SK-N-SH (cell line): Measurements from ENCODE around the gene LSM2. TPM values are rescaled to one million over a fixed set of nuclear protein-coding genes. Genes with fewer than 3 reads are reported as not detected.

Source experiments
- CTCF ChIA-PET: fragments of 300-600, 350-600 bp; formaldehyde crosslinking; extraction: SDS; loops from one replicate; lab custom pipeline; 2021; lab: Yijun Ruan, JAX
- POLR2A ChIA-PET: fragments of 350-600 bp; sonication (Branson Sonifier 250); formaldehyde crosslinking; extraction: SDS; loops from one replicate; lab custom pipeline; 2020; ENCODE audit warnings: antibody characterized with exemption, inconsistent platforms; lab: Yijun Ruan, JAX
- DNase-seq: peaks from one replicate; pipeline ENCODE4 v3.0.0; 2012
- H2AFZ ChIP-seq: fragments of 200-600 bp; sonication (generic); 2 replicates; pipeline ENCODE4 v1.8.1; 2016; ENCODE audit warnings: antibody characterized with exemption, mild to moderate bottlenecking, low read depth
- H3F3A ChIP-seq: fragments of 200-600 bp; sonication (generic); replicated peaks from 2 replicates; pipeline ENCODE3; 2016; ENCODE audit warnings: antibody characterized with exemption, mild to moderate bottlenecking; ENCODE audit not compliant: insufficient read depth
- H3K27ac ChIP-seq, 2 experiments: fragments of 200-500 bp in 1 of 2; fragments of 200-600 bp in 1 of 2; sonication (Bioruptor generic) in 1 of 2; sonication (generic), shearing (Covaris generic) in 1 of 2; 2 replicates each; pipeline versions ENCODE4 v1.5.1 to v1.6.1; 2014 to 2016; ENCODE audit warnings: low read depth in 2 of 2, inconsistent platforms in 1 of 2, low read length in 1 of 2, mild to moderate bottlenecking in 1 of 2, mixed read lengths in 1 of 2
- H3K27me3 ChIP-seq: fragments of 200-600 bp; sonication (generic), shearing (Covaris generic); 2 replicates; pipeline ENCODE4 v1.6.1; 2016; ENCODE audit warnings: mixed run types; ENCODE audit not compliant: insufficient read depth
- H3K36me3 ChIP-seq, 2 experiments: fragments of 200-500 bp in 1 of 2; fragments of 200-600 bp in 1 of 2; sonication (Bioruptor generic) in 1 of 2; sonication (generic) in 1 of 2; replicated peaks in 1 of 2; 2 replicates each; pipeline versions ENCODE3 to v1.5.1; 2014 to 2016; ENCODE audit warnings: low read length in 1 of 2, mild to moderate bottlenecking in 1 of 2; ENCODE audit not compliant: insufficient read depth in 2 of 2, control insufficient read depth in 1 of 2
- H3K4me1 ChIP-seq, 2 experiments: fragments of 200-500 bp in 1 of 2; fragments of 200-600 bp in 1 of 2; sonication (Bioruptor generic) in 1 of 2; sonication (generic), shearing (Covaris generic) in 1 of 2; 2 replicates each; pipeline versions ENCODE4 v1.5.1 to v1.6.1; 2014 to 2016; ENCODE audit warnings: low read depth in 1 of 2, low read length in 1 of 2, mixed run types in 1 of 2; ENCODE audit not compliant: insufficient read depth in 2 of 2, control insufficient read depth in 1 of 2
- H3K4me2 ChIP-seq: fragments of 200-600 bp; sonication (generic), shearing (Covaris generic); 2 replicates; pipeline ENCODE4 v1.6.1; 2017; ENCODE audit warnings: mixed run types
- H3K4me3 ChIP-seq, 2 experiments: fragments of 200-500 bp in 1 of 2; fragments of 200-600 bp in 1 of 2; sonication (Bioruptor generic) in 1 of 2; sonication (generic), shearing (Covaris generic) in 1 of 2; 2 replicates each; pipeline versions ENCODE4 v1.5.1 to v1.8.1; 2014 to 2016; ENCODE audit warnings: low read depth in 2 of 2, inconsistent platforms in 1 of 2, low read length in 1 of 2, mild to moderate bottlenecking in 1 of 2, mixed read lengths in 1 of 2, moderate library complexity in 1 of 2
- H3K79me2 ChIP-seq: fragments of 200-600 bp; sonication (generic); 2 replicates; pipeline ENCODE4 v1.8.1; 2017; ENCODE audit warnings: mild to moderate bottlenecking; ENCODE audit not compliant: insufficient read depth
- H3K9ac ChIP-seq: fragments of 200-600 bp; sonication (generic); 2 replicates; pipeline ENCODE4 v1.6.1; 2017; ENCODE audit warnings: mixed run types
- H3K9me2 ChIP-seq: fragments of 200-600 bp; sonication (generic); 2 replicates; pipeline ENCODE4 v1.6.1; 2017; ENCODE audit warnings: mixed run types
- H3K9me3 ChIP-seq: fragments of 200-600 bp; sonication (generic); 2 replicates; pipeline ENCODE4 v1.6.1; 2017; ENCODE audit warnings: mixed run types, mild to moderate bottlenecking, moderate library complexity
- H4K20me1 ChIP-seq: fragments of 200-600 bp; sonication (generic); 2 replicates; pipeline ENCODE4 v1.6.1; 2017; ENCODE audit warnings: mild to moderate bottlenecking, mixed run types; ENCODE audit not compliant: insufficient read depth
- EP300 ChIP-seq, 2 experiments: IDR thresholded peaks; 2 replicates each; pipeline versions ENCODE4 v1.4.0 to v1.6.1; 2012; ENCODE audit warnings: borderline replicate concordance in 1 of 2, low read depth in 1 of 2, low read length in 1 of 2
- FOXJ3 ChIP-seq: sonication (generic); formaldehyde crosslinking; IDR thresholded peaks from 2 replicates; pipeline ENCODE4 v1.5.1; 2020; ENCODE audit warnings: mild to moderate bottlenecking, missing genetic modification reagents
- MAX ChIP-seq: IDR thresholded peaks from 2 replicates; pipeline ENCODE4 v1.4.0; 2012; ENCODE audit warnings: low read depth
- MEF2A ChIP-seq: IDR thresholded peaks from 2 replicates; pipeline ENCODE4 v1.4.0; 2012; ENCODE audit warnings: low read depth, borderline replicate concordance
- MXI1 ChIP-seq: IDR thresholded peaks from 2 replicates; pipeline ENCODE4 v1.6.1; 2012; ENCODE audit warnings: mild to moderate bottlenecking, low read depth, low read length, improper control_type of control experiment
- NRF1 ChIP-seq: IDR thresholded peaks from 2 replicates; pipeline ENCODE4 v1.6.1; 2012; ENCODE audit warnings: low read depth, mild to moderate bottlenecking, low read length
- RAD21 ChIP-seq: IDR thresholded peaks from 2 replicates; pipeline ENCODE4 v1.6.1; 2012; ENCODE audit warnings: mild to moderate bottlenecking, low read length
- RFX5 ChIP-seq: IDR thresholded peaks from 2 replicates; pipeline ENCODE4 v1.6.1; 2012; ENCODE audit warnings: mild to moderate bottlenecking, improper control_type of control experiment, low read length
- SIN3A ChIP-seq: IDR thresholded peaks from 2 replicates; pipeline ENCODE4 v1.6.1; 2012; ENCODE audit warnings: low read depth, mild to moderate bottlenecking, low read length, moderate library complexity, borderline replicate concordance
- SMC3 ChIP-seq: IDR thresholded peaks from 2 replicates; pipeline ENCODE4 v1.6.1; 2012; ENCODE audit warnings: low read depth, low read length, improper control_type of control experiment
- TEAD4 ChIP-seq: IDR thresholded peaks from 2 replicates; pipeline ENCODE4 v1.4.0; 2012; ENCODE audit warnings: mild to moderate bottlenecking, borderline replicate concordance; ENCODE audit not compliant: insufficient read depth
- WGBS: methylation state at CpG from one replicate; pipeline ENCODE4 v1.1.6; 2017; ENCODE audit warnings: low lambda C conversion rate; 5-methylcytosine and 5-hydroxymethylcytosine counted together
- polyA plus RNA-seq, 3 experiments: library from polyadenylated mRNA; depleted of rRNA; stranded (reverse); fragments of >200 nt; gene quantifications; 2 replicates each; pipeline ENCODE4 v1.2.3, GENCODE V29; 2012
- TF ChIP-seq, protein P1 (sequence below): IDR thresholded peaks from 2 replicates; pipeline ENCODE4 v1.4.0; 2012; ENCODE audit warnings: low read depth, borderline replicate concordance
- TF ChIP-seq, protein P2 (sequence below): IDR thresholded peaks from 2 replicates; pipeline ENCODE4 v1.6.1; 2012; ENCODE audit warnings: mild to moderate bottlenecking, low read depth, low read length, moderate library complexity
- TF ChIP-seq, protein P3 (sequence below): fragments of 150-350 bp; IDR thresholded peaks from 2 replicates; pipeline ENCODE4 v1.6.1; 2016; ENCODE audit warnings: mild to moderate bottlenecking, low read depth, low read length
- TF ChIP-seq, protein P4 (sequence below): fragments of 200-600 bp; sonication (generic); IDR thresholded peaks from 2 replicates; pipeline ENCODE4 v1.6.1; 2017; ENCODE audit warnings: antibody characterized with exemption, mild to moderate bottlenecking, moderate library complexity
- TF ChIP-seq, protein P5 (sequence below): IDR thresholded peaks from 2 replicates; pipeline ENCODE4 v1.4.0; 2012; ENCODE audit warnings: low read depth, borderline replicate concordance

The LSM2 gene
- polyA plus RNA-seq, 1 of the 3 experiments (the other 2 are of a cell fraction) = 79.1 TPM

DNA sequence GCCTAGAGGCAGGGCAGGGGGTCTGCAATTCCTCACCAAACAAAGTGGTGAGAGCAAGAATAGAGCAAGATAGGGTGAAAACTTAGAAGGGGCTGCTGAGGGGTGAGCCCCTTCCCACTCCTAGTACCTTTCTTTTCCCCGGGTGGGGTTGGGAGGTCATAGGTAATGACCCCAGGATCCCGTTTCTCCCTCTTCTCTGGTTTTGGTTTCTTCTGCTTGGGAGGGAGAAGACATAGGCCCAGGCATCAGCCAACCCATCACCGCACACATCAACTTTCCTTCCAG, 14.7 kb downstream of the LSM2 start (continued):
- TF ChIP-seq EP300 (IDR thresholded peaks at IDR 0.05; ENCODE audit: borderline replicate concordance in 1 of 2, low read depth in 1 of 2, low read length in 1 of 2) (no peak), SMC3 (no peak), MXI1 (no peak)
- TF ChIP-seq, protein P1, sequence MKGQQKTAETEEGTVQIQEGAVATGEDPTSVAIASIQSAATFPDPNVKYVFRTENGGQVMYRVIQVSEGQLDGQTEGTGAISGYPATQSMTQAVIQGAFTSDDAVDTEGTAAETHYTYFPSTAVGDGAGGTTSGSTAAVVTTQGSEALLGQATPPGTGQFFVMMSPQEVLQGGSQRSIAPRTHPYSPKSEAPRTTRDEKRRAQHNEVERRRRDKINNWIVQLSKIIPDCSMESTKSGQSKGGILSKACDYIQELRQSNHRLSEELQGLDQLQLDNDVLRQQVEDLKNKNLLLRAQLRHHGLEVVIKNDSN = no peak

DNA sequence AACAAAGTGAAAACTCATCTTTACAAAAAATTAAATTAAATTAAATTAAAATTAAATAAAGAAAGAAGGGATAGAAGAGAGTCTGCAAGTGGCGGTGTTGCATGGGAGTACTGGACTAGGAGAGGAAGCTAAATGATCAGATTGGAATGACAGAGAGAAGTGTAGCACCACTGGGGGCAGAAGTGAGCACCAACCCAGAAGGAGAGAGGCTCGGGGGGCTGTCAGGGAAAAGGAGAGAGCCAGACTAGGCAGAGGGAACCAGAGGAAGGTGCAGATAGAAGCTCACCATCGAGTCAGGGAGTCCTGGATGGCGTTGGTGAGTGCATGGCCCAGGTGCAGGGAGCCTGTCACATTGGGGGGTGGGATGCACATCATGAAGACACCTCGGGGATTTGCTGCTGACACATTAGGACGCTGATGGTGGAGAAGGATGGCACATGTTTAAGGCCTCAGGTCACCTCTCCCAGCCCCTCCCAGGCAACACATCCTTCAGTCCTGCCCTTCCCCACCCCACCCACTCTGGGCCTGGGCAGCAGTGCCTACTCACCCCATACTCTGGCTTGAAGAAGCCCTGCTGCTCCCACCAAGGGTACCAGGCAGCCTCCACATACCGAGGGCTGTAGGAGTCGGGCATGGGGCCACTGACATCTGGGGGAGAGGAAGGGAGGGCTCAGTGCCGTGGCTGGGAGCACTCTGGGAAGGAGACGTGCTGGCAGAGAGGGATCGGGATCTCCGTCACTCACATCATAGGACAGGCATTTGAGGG, 15.3 kb downstream of the LSM2 start:
- POLR2A ChIA-PET = interaction anchor here (0.6 to 1.2 kb wide), 5 partner anchors 8 to 62 kb away, joined by 3 to 4 read pairs (median 3); partner anchors contain the start of gene HSPA1B
- Histone ChIP-seq H3K27ac (no peak overlapping the region), H3F3A (peaks cover 13% of the 10 kb centered on the region), H3K27me3 (no peaks in the 10 kb centered on the region), H2AFZ (no peak overlapping the region), H4K20me1 (no peaks in the 10 kb centered on the region), H3K36me3 (peaks cover 21 to 25% of the 10 kb centered on the region in 2 experiments), H3K4me2 (no peak overlapping the region)
- peak; percentile 86 for DNase-seq
- TF ChIP-seq RFX5 (no peak), MXI1 (0 out of 2 replicates have a peak, but pooled peaks have one; percentile 46), SMC3 (peak; percentile 26; the same call in 1 of the 2 replicates), MAX (no peak), FOXJ3 (CRISPR knock-in tag) (no peak), SIN3A (no peak), MEF2A (no peak), TEAD4 (no peak), RAD21 (peak; percentile 52), EP300 (IDR thresholded peaks at IDR 0.05; ENCODE audit: borderline replicate concordance in 1 of 2, low read depth in 1 of 2, low read length in 1 of 2) (no peak), NRF1 (no peak)
- TF ChIP-seq, protein P2, sequence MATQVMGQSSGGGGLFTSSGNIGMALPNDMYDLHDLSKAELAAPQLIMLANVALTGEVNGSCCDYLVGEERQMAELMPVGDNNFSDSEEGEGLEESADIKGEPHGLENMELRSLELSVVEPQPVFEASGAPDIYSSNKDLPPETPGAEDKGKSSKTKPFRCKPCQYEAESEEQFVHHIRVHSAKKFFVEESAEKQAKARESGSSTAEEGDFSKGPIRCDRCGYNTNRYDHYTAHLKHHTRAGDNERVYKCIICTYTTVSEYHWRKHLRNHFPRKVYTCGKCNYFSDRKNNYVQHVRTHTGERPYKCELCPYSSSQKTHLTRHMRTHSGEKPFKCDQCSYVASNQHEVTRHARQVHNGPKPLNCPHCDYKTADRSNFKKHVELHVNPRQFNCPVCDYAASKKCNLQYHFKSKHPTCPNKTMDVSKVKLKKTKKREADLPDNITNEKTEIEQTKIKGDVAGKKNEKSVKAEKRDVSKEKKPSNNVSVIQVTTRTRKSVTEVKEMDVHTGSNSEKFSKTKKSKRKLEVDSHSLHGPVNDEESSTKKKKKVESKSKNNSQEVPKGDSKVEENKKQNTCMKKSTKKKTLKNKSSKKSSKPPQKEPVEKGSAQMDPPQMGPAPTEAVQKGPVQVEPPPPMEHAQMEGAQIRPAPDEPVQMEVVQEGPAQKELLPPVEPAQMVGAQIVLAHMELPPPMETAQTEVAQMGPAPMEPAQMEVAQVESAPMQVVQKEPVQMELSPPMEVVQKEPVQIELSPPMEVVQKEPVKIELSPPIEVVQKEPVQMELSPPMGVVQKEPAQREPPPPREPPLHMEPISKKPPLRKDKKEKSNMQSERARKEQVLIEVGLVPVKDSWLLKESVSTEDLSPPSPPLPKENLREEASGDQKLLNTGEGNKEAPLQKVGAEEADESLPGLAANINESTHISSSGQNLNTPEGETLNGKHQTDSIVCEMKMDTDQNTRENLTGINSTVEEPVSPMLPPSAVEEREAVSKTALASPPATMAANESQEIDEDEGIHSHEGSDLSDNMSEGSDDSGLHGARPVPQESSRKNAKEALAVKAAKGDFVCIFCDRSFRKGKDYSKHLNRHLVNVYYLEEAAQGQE = no peak
- TF ChIP-seq, protein P3, sequence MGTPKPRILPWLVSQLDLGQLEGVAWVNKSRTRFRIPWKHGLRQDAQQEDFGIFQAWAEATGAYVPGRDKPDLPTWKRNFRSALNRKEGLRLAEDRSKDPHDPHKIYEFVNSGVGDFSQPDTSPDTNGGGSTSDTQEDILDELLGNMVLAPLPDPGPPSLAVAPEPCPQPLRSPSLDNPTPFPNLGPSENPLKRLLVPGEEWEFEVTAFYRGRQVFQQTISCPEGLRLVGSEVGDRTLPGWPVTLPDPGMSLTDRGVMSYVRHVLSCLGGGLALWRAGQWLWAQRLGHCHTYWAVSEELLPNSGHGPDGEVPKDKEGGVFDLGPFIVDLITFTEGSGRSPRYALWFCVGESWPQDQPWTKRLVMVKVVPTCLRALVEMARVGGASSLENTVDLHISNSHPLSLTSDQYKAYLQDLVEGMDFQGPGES = no peak
- TF ChIP-seq, protein P4, sequence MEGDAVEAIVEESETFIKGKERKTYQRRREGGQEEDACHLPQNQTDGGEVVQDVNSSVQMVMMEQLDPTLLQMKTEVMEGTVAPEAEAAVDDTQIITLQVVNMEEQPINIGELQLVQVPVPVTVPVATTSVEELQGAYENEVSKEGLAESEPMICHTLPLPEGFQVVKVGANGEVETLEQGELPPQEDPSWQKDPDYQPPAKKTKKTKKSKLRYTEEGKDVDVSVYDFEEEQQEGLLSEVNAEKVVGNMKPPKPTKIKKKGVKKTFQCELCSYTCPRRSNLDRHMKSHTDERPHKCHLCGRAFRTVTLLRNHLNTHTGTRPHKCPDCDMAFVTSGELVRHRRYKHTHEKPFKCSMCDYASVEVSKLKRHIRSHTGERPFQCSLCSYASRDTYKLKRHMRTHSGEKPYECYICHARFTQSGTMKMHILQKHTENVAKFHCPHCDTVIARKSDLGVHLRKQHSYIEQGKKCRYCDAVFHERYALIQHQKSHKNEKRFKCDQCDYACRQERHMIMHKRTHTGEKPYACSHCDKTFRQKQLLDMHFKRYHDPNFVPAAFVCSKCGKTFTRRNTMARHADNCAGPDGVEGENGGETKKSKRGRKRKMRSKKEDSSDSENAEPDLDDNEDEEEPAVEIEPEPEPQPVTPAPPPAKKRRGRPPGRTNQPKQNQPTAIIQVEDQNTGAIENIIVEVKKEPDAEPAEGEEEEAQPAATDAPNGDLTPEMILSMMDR = peak; percentile 68
- TF ChIP-seq, protein P1 = no peak
- TF ChIP-seq, protein P5, sequence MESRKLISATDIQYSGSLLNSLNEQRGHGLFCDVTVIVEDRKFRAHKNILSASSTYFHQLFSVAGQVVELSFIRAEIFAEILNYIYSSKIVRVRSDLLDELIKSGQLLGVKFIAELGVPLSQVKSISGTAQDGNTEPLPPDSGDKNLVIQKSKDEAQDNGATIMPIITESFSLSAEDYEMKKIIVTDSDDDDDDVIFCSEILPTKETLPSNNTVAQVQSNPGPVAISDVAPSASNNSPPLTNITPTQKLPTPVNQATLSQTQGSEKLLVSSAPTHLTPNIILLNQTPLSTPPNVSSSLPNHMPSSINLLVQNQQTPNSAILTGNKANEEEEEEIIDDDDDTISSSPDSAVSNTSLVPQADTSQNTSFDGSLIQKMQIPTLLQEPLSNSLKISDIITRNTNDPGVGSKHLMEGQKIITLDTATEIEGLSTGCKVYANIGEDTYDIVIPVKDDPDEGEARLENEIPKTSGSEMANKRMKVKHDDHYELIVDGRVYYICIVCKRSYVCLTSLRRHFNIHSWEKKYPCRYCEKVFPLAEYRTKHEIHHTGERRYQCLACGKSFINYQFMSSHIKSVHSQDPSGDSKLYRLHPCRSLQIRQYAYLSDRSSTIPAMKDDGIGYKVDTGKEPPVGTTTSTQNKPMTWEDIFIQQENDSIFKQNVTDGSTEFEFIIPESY = no peak
- TF ChIP-seq, all 33 proteins: peak for 4
- Histone ChIP-seq H3K9ac (no peak overlapping the region), H3K9me3 (no peaks in the 10 kb centered on the region), H3K9me2 (no peaks in the 10 kb centered on the region), H3K4me1 (peaks cover 3 to 12% of the 10 kb centered on the region in 2 experiments; a peak in 3 of 4 replicates), H3K4me3 (no peak overlapping the region), H3K79me2 (peaks cover 42% of the 10 kb centered on the region)
- CTCF ChIA-PET = interaction anchor here (0.5 to 3.8 kb wide), 39 partner anchors 9 to 149 kb away, joined by 3 to 62 read pairs (median 4); partner anchors contain the start of genes ABHD16A, C6orf47, CLIC1 and DDAH2
- WGBS = 65% methylated on average over 10 of the region's 12 CpGs
